KOPT-K1 (cell line): ENCODE data around the gene LRRC73.
A peak's percentile ranks its signal among the peaks of the same experiment; 100 is the strongest.

ENCODE experiments used
- H3K27ac ChIP-seq: fragments of 200-600 bp; sonication (generic); 2 replicates; pipeline ENCODE4 v1.5.1; 2016; ENCODE audit warnings: antibody characterized with exemption, mild to moderate bottlenecking, low read depth, low read length; ENCODE audit not compliant: poor library complexity, severe bottlenecking
- H3K36me3 ChIP-seq: fragments of 200-600 bp; sonication (generic); 2 replicates; pipeline ENCODE4 v1.5.1; 2017; ENCODE audit warnings: antibody characterized with exemption, mild to moderate bottlenecking, low read length, moderate library complexity; ENCODE audit not compliant: insufficient read depth
- H3K9me3 ChIP-seq: fragments of 200-600 bp; sonication (generic); 2 replicates; pipeline ENCODE4 v1.5.1; 2017; ENCODE audit warnings: antibody characterized with exemption, low read length, mild to moderate bottlenecking; ENCODE audit not compliant: insufficient read depth, poor library complexity, severe bottlenecking

Gene LRRC73

GRCh38 chr6:43517505-43518357, 7.6 kb upstream of the LRRC73 start:
- Histone ChIP-seq H3K27ac (peak overlapping the region; percentile 78), H3K9me3 (no peaks in the 10 kb centered on the region), H3K36me3 (peaks cover 71% of the 10 kb centered on the region)

- peaks cover 71% of the 10 kb centered on the region for H3K36me3 ChIP-seq
- no peaks in the 10 kb centered on the region for H3K9me3 ChIP-seq
- peak within 1 kb of the TSS; percentile 78 for H3K27ac ChIP-seq
Observed at GRCh38 chr6:43516697-43517504, 6.8 kb upstream of the LRRC73 start, which contains the start of the genes POLR1C and YIPF3. POLR1C (plus strand) TSS chr6:43517089; CDS start chr6:43517110, 21 bp downstream. YIPF3 (minus strand) TSS chr6:43516926; CDS start chr6:43516807, 119 bp downstream.

GRCh38 chr6:43516367-43516696, 6.2 kb upstream of the LRRC73 start:
- peaks cover 71% of the 10 kb centered on the region for H3K36me3 ChIP-seq
- H3K9me3 ChIP-seq: no peaks in the 10 kb centered on the region
- H3K27ac ChIP-seq: peak overlapping the region; percentile 78

- Histone ChIP-seq H3K27ac (peak overlapping the region; percentile 78), H3K9me3 (no peaks in the 10 kb centered on the region), H3K36me3 (peaks cover 71% of the 10 kb centered on the region)
Observed at GRCh38 chr6:43515808-43516207, 5.7 kb upstream of the LRRC73 start.

- Histone ChIP-seq H3K9me3 (no peaks in the 10 kb centered on the region), H3K27ac (no peak overlapping the region), H3K36me3 (peaks cover 55% of the 10 kb centered on the region)
Observed at GRCh38 chr6:43511824-43512415, 1.8 kb upstream of the LRRC73 start.

GRCh38 chr6:43510827-43511163, 649 bp upstream of the LRRC73 start:
- H3K9me3 ChIP-seq: no peaks in the 10 kb centered on the region
- peaks cover 62% of the 10 kb centered on the region for H3K36me3 ChIP-seq
- no peak overlapping the region for H3K27ac ChIP-seq

GRCh38 chr6:43509142-43509983, 783 bp downstream of the LRRC73 start:
- Histone ChIP-seq H3K27ac (no peak overlapping the region), H3K9me3 (no peaks in the 10 kb centered on the region), H3K36me3 (peaks cover 62% of the 10 kb centered on the region)

- Histone ChIP-seq H3K27ac (no peak overlapping the region), H3K36me3 (peaks cover 62% of the 10 kb centered on the region), H3K9me3 (no peaks in the 10 kb centered on the region)
Observed at GRCh38 chr6:43508481-43509141, 1.5 kb downstream of the LRRC73 start.

- peaks cover 62% of the 10 kb centered on the region for H3K36me3 ChIP-seq
- no peaks in the 10 kb centered on the region for H3K9me3 ChIP-seq
- no peak overlapping the region for H3K27ac ChIP-seq
Observed at GRCh38 chr6:43506667-43507471, 3.3 kb downstream of the LRRC73 start.

- Histone ChIP-seq H3K36me3 (peaks cover 62% of the 10 kb centered on the region), H3K27ac (no peak overlapping the region), H3K9me3 (no peaks in the 10 kb centered on the region)
Observed at GRCh38 chr6:43506171-43506570, 4.0 kb downstream of the LRRC73 start.

- Histone ChIP-seq H3K36me3 (peaks cover 62% of the 10 kb centered on the region), H3K9me3 (no peaks in the 10 kb centered on the region), H3K27ac (no peak overlapping the region)
Observed at GRCh38 chr6:43505718-43506117, 4.4 kb downstream of the LRRC73 start.

GRCh38 chr6:43504756-43505593, 5.2 kb downstream of the LRRC73 start:
- Histone ChIP-seq H3K36me3 (peaks cover 64% of the 10 kb centered on the region), H3K9me3 (no peaks in the 10 kb centered on the region), H3K27ac (no peak overlapping the region)

- no peaks in the 10 kb centered on the region for H3K9me3 ChIP-seq
- H3K27ac ChIP-seq: no peak overlapping the region
- H3K36me3 ChIP-seq: peaks cover 79% of the 10 kb centered on the region
Observed at GRCh38 chr6:43503443-43503842, 6.7 kb downstream of the LRRC73 start.
